ENCODE data around the gene GLT1D1. TPM values are rescaled to one million over a fixed set of nuclear protein-coding genes. Genes with fewer than 3 reads are reported as not detected.

Gene GLT1D1
- total RNA-seq, 4 donors from 2014 or later: 0.57 to 2.9 (median 1.4) TPM

- Histone ChIP-seq H3K4me1 (peaks cover 9% of the 10 kb centered on the region), H3K27ac (no peak overlapping the region), H3K9me3 (no peaks in the 10 kb centered on the region), H3K36me3 (no peaks in the 10 kb centered on the region), H3K27me3 (peaks cover 52% of the 10 kb centered on the region), H3K4me3 (no peak overlapping the region)
- no peak for TF ChIP-seq EP300 (IDR thresholded peaks at IDR 0.05)
- TF ChIP-seq, protein P1, sequence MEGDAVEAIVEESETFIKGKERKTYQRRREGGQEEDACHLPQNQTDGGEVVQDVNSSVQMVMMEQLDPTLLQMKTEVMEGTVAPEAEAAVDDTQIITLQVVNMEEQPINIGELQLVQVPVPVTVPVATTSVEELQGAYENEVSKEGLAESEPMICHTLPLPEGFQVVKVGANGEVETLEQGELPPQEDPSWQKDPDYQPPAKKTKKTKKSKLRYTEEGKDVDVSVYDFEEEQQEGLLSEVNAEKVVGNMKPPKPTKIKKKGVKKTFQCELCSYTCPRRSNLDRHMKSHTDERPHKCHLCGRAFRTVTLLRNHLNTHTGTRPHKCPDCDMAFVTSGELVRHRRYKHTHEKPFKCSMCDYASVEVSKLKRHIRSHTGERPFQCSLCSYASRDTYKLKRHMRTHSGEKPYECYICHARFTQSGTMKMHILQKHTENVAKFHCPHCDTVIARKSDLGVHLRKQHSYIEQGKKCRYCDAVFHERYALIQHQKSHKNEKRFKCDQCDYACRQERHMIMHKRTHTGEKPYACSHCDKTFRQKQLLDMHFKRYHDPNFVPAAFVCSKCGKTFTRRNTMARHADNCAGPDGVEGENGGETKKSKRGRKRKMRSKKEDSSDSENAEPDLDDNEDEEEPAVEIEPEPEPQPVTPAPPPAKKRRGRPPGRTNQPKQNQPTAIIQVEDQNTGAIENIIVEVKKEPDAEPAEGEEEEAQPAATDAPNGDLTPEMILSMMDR (IDR thresholded peaks at IDR 0.05): no peak
- no peak for TF ChIP-seq POLR2AphosphoS5 (IDR thresholded peaks at IDR 0.05)
- TF ChIP-seq POLR2A (IDR thresholded peaks at IDR 0.05): no peak
- DNase-seq (ENCODE audit: low spot score in 2 of 2): no peak
- 23% methylated on average over 8 of the region's 8 CpGs for WGBS
Measured at GRCh38 chr12:128968668-128969067, 115.4 kb downstream of the GLT1D1 start.

GRCh38 chr12:128969480-128970055 lies 116.3 kb downstream of the GLT1D1 start:
- TF ChIP-seq POLR2AphosphoS5 (IDR thresholded peaks at IDR 0.05) (no peak), POLR2A (IDR thresholded peaks at IDR 0.05) (no peak), EP300 (IDR thresholded peaks at IDR 0.05) (no peak)
- TF ChIP-seq, protein P1 (IDR thresholded peaks at IDR 0.05): no peak
- Histone ChIP-seq H3K4me3 (no peak overlapping the region), H3K27me3 (peaks cover 58% of the 10 kb centered on the region), H3K27ac (no peak overlapping the region), H3K36me3 (no peaks in the 10 kb centered on the region), H3K9me3 (no peaks in the 10 kb centered on the region), H3K4me1 (peaks cover 9% of the 10 kb centered on the region)
- DNase-seq (ENCODE audit: low spot score in 2 of 2): no peak
- WGBS: 4% methylated on average over 4 of the region's 18 CpGs

DNA sequence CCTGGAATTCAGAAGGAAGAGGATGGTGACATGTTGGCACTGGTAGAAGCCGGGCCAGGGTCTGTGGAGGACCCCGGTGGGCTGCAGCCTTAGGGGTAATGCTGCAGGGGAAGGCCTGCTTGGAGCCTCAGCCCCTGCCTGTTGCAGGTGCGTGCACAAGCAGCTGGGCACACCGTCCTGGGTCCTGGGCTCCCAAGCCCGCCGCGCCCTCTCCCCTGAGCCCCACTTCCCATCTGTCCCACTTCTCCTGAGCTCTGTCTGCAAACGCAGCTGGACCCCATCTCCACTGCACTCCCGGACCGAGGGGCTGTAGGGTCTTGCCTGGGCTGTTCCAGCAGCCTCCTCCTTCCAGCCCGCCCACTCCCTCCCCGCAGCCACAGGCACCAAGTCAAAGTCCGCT lies 116.8 kb downstream of the GLT1D1 start:
- H3K27me3 ChIP-seq: peaks cover 63% of the 10 kb centered on the region

GRCh38 chr12:128970941-128971340 lies 117.7 kb downstream of the GLT1D1 start:
- H3K9me3 ChIP-seq: no peaks in the 10 kb centered on the region
- DNase-seq (ENCODE audit: low spot score in 2 of 2): no peak
- H3K27me3 ChIP-seq: peaks cover 67% of the 10 kb centered on the region
- no peak overlapping the region for H3K27ac ChIP-seq
- no peaks in the 10 kb centered on the region for H3K36me3 ChIP-seq
- peaks cover 9% of the 10 kb centered on the region for H3K4me1 ChIP-seq
- WGBS: 70% methylated on average over 13 of the region's 13 CpGs
- TF ChIP-seq, protein P1 (IDR thresholded peaks at IDR 0.05): no peak
- no peak for TF ChIP-seq POLR2A (IDR thresholded peaks at IDR 0.05)
- TF ChIP-seq POLR2AphosphoS5 (IDR thresholded peaks at IDR 0.05): no peak
- TF ChIP-seq EP300 (IDR thresholded peaks at IDR 0.05): no peak
- no peak overlapping the region for H3K4me3 ChIP-seq

More for the DNA sequence above, 116.8 kb downstream of the GLT1D1 start:
- Histone ChIP-seq H3K4me1 (peaks cover 9% of the 10 kb centered on the region), H3K27ac (no peak overlapping the region), H3K4me3 (no peak overlapping the region), H3K9me3 (no peaks in the 10 kb centered on the region), H3K36me3 (no peaks in the 10 kb centered on the region)
- 30% methylated on average over 10 of the region's 13 CpGs for WGBS
- no peak for DNase-seq (ENCODE audit: low spot score in 2 of 2)
- TF ChIP-seq, protein P1 (IDR thresholded peaks at IDR 0.05): no peak
- TF ChIP-seq POLR2A (IDR thresholded peaks at IDR 0.05) (no peak), POLR2AphosphoS5 (IDR thresholded peaks at IDR 0.05) (no peak), EP300 (IDR thresholded peaks at IDR 0.05) (no peak)

DNA sequence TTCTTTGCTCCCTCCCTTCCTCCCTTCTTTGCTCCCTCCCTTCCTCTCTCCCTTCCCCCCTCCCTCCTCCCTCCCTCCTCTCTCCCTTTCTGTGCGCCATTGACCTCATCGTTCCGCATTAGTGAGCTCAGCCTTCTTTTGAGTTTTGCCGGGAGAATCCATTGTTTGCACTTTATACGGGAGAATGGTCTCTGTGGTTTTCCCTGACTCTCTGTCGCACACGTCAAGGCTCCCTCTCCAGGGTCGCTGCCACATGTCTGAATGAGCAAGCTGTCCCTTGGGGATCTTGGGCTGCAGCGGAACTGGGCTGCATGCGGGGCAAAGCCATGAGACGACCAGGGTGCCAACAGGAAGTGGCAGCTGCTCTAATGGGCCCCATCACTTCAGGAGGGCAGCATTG lies 118.5 kb downstream of the GLT1D1 start:
- peaks cover 9% of the 10 kb centered on the region for H3K4me1 ChIP-seq
- H3K27me3 ChIP-seq: peaks cover 70% of the 10 kb centered on the region
- no peak overlapping the region for H3K4me3 ChIP-seq
- 60% methylated on average over 11 of the region's 11 CpGs for WGBS
- TF ChIP-seq POLR2A (IDR thresholded peaks at IDR 0.05) (no peak), POLR2AphosphoS5 (IDR thresholded peaks at IDR 0.05) (no peak), EP300 (IDR thresholded peaks at IDR 0.05) (no peak)
- TF ChIP-seq, protein P1 (IDR thresholded peaks at IDR 0.05): no peak
- H3K27ac ChIP-seq: no peak overlapping the region
- no peaks in the 10 kb centered on the region for H3K36me3 ChIP-seq
- no peak for DNase-seq (ENCODE audit: low spot score in 2 of 2)
- H3K9me3 ChIP-seq: no peaks in the 10 kb centered on the region
